ENCODE measurements around the gene ONECUT3.

DNA sequence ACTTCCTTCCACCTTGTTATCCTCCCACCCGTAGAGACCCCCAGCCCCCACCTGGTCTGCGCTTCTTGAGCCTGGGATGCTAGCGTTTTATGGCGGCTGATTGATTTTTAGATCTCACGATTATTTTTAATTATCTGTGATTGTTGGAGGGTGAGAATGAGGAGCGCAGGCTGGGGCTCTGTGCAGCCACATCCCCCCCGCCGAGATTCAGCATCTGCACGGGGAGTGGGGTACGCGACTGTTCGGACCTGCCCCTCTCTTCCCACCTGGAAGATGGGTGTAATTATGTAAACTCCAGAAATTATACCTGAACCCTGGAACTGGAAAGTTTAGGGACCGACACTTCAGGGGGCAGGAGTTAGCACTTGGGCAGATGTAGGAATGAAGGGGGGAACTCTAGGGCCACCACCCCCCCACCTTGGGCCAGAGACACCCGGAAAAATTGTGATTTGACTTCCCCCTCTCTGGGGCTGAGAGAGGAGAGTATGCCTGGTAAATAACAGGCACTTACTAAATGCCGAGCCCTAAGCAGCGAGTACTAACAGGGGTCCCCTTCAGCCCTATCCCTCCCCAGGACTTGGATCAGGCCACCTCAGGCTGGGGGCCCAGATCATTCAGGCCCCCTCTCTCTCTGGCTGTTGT lies 1.8 kb upstream of the ONECUT3 start:
- TF ChIP-seq, protein P1, sequence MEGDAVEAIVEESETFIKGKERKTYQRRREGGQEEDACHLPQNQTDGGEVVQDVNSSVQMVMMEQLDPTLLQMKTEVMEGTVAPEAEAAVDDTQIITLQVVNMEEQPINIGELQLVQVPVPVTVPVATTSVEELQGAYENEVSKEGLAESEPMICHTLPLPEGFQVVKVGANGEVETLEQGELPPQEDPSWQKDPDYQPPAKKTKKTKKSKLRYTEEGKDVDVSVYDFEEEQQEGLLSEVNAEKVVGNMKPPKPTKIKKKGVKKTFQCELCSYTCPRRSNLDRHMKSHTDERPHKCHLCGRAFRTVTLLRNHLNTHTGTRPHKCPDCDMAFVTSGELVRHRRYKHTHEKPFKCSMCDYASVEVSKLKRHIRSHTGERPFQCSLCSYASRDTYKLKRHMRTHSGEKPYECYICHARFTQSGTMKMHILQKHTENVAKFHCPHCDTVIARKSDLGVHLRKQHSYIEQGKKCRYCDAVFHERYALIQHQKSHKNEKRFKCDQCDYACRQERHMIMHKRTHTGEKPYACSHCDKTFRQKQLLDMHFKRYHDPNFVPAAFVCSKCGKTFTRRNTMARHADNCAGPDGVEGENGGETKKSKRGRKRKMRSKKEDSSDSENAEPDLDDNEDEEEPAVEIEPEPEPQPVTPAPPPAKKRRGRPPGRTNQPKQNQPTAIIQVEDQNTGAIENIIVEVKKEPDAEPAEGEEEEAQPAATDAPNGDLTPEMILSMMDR (IDR thresholded peaks at IDR 0.05): no peak
- no peak for TF ChIP-seq POLR2A (IDR thresholded peaks at IDR 0.05)

Measured in heart left ventricle (tissue), 13 donors.